SK-N-SH (cell line): ENCODE measurements around the gene LVRN.
"Not testable (repeated sequence)": the region's sequence is repeated elsewhere in the genome, so short reads cannot be mapped to it uniquely, and the experiment has no call there.

Experiments used
- CHD2 ChIP-seq: fragments of 150-350 bp; IDR thresholded peaks from 2 replicates; pipeline ENCODE4 v1.6.1; 2018; ENCODE audit warnings: low read length; ENCODE audit not compliant: partially characterized antibody
- EP300 ChIP-seq, 2 experiments: IDR thresholded peaks; 2 replicates each; pipeline versions ENCODE4 v1.4.0 to v1.6.1; 2012; ENCODE audit warnings: borderline replicate concordance in 1 of 2, low read depth in 1 of 2, low read length in 1 of 2
- FOXM1 ChIP-seq: IDR thresholded peaks from 2 replicates; pipeline ENCODE4 v1.4.0; 2012; ENCODE audit warnings: low read depth, mild to moderate bottlenecking
- POLR2AphosphoS5 ChIP-seq: IDR thresholded peaks from 2 replicates; pipeline ENCODE4 v1.6.1; 2012; ENCODE audit warnings: low read depth, low read length
- RAD21 ChIP-seq: IDR thresholded peaks from 2 replicates; pipeline ENCODE4 v1.6.1; 2012; ENCODE audit warnings: mild to moderate bottlenecking, low read length
- SIN3A ChIP-seq: IDR thresholded peaks from 2 replicates; pipeline ENCODE4 v1.6.1; 2012; ENCODE audit warnings: low read depth, mild to moderate bottlenecking, low read length, moderate library complexity, borderline replicate concordance
- TAF1 ChIP-seq: IDR thresholded peaks from 2 replicates; pipeline ENCODE4 v1.6.1; 2012; ENCODE audit warnings: low read depth, mild to moderate bottlenecking, low read length, moderate library complexity, borderline replicate concordance
- YY1 ChIP-seq: IDR thresholded peaks from 2 replicates; pipeline ENCODE4 v1.4.0; 2012; ENCODE audit warnings: low read depth, mild to moderate bottlenecking
- TF ChIP-seq, protein P1 (sequence below): fragments of 200-600 bp; sonication (generic); IDR thresholded peaks from 2 replicates; pipeline ENCODE4 v1.6.1; 2017; ENCODE audit warnings: antibody characterized with exemption, mild to moderate bottlenecking, moderate library complexity
- TF ChIP-seq, protein P2 (sequence below): IDR thresholded peaks from 2 replicates; pipeline ENCODE4 v1.6.1; 2012; ENCODE audit warnings: mild to moderate bottlenecking, low read depth, low read length, moderate library complexity

DNA sequence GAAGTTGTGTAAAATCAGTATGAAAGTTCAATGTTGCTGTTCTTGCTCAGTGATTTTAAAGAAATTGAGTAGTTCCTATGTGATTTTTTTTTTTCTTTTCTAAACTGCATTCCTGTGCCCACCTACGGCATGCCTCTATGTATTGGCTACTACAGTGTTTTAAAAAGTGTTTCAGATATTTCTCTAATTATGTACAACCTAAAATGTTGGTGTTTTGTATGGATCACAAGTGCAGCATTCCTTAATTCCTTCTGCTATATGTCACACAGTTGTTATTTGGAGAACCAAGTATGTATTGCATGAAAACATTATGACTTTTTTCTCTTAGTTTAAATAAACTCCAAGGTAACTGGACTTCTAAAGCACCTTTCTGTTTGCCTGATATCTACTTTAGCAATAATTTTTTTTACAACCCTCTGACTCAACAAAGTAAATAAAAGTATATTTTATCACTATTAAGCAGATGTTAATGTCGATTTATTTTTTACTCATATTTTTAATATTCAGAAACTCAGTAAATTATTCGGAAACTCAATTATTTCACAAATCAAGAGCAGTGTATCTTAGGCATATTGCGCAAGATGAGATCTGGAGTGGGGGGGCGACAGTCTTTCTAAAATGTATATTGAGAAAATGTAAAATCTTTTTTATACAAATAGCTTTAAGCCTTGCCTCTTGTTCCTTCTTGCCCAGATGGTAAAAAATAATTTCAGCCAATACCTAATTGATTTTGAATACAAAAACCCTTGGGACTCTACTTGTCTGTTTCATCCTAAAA, 48.5 kb upstream of the LVRN start:
- TF ChIP-seq, protein P1, sequence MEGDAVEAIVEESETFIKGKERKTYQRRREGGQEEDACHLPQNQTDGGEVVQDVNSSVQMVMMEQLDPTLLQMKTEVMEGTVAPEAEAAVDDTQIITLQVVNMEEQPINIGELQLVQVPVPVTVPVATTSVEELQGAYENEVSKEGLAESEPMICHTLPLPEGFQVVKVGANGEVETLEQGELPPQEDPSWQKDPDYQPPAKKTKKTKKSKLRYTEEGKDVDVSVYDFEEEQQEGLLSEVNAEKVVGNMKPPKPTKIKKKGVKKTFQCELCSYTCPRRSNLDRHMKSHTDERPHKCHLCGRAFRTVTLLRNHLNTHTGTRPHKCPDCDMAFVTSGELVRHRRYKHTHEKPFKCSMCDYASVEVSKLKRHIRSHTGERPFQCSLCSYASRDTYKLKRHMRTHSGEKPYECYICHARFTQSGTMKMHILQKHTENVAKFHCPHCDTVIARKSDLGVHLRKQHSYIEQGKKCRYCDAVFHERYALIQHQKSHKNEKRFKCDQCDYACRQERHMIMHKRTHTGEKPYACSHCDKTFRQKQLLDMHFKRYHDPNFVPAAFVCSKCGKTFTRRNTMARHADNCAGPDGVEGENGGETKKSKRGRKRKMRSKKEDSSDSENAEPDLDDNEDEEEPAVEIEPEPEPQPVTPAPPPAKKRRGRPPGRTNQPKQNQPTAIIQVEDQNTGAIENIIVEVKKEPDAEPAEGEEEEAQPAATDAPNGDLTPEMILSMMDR, result not testable (repeated sequence)
- not testable (repeated sequence) for TF ChIP-seq POLR2AphosphoS5; TAF1; EP300 (IDR thresholded peaks at IDR 0.05; ENCODE audit: borderline replicate concordance in 1 of 2, low read depth in 1 of 2, low read length in 1 of 2); CHD2; RAD21; FOXM1; YY1; SIN3A
- TF ChIP-seq, protein P2, sequence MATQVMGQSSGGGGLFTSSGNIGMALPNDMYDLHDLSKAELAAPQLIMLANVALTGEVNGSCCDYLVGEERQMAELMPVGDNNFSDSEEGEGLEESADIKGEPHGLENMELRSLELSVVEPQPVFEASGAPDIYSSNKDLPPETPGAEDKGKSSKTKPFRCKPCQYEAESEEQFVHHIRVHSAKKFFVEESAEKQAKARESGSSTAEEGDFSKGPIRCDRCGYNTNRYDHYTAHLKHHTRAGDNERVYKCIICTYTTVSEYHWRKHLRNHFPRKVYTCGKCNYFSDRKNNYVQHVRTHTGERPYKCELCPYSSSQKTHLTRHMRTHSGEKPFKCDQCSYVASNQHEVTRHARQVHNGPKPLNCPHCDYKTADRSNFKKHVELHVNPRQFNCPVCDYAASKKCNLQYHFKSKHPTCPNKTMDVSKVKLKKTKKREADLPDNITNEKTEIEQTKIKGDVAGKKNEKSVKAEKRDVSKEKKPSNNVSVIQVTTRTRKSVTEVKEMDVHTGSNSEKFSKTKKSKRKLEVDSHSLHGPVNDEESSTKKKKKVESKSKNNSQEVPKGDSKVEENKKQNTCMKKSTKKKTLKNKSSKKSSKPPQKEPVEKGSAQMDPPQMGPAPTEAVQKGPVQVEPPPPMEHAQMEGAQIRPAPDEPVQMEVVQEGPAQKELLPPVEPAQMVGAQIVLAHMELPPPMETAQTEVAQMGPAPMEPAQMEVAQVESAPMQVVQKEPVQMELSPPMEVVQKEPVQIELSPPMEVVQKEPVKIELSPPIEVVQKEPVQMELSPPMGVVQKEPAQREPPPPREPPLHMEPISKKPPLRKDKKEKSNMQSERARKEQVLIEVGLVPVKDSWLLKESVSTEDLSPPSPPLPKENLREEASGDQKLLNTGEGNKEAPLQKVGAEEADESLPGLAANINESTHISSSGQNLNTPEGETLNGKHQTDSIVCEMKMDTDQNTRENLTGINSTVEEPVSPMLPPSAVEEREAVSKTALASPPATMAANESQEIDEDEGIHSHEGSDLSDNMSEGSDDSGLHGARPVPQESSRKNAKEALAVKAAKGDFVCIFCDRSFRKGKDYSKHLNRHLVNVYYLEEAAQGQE, result not testable (repeated sequence)
